Vagina (tissue), 2 donors: ENCODE results near the gene PROKR1.

Experiments
- POLR2A ChIP-seq, 2 donors: fragments of 450-650 bp; IDR thresholded peaks; one replicate each; pipeline ENCODE4 v1.6.1; 2017; ENCODE audit warnings: antibody characterized with exemption in 2 of 2, mild to moderate bottlenecking in 2 of 2, moderate library complexity in 2 of 2
- POLR2AphosphoS5 ChIP-seq, 2 donors: sonication (generic); formaldehyde crosslinking; IDR thresholded peaks; one replicate each; pipeline ENCODE4 v1.9.0; 2017; ENCODE audit warnings: antibody characterized with exemption in 2 of 2, mild to moderate bottlenecking in 2 of 2, low read depth in 1 of 2; ENCODE audit not compliant: insufficient read depth in 1 of 2

- TF ChIP-seq POLR2AphosphoS5 (IDR thresholded peaks at IDR 0.05; ENCODE audit: insufficient read depth in 1 of 2, low read depth in 1 of 2) (no peak), POLR2A (IDR thresholded peaks at IDR 0.05) (no peak)
Observed at GRCh38 chr2:68667371-68667770, 24.0 kb downstream of the PROKR1 start.
